ELR (cell line): Measurements from ENCODE around the gene PIEZO2.
"Not testable (repeated sequence)": the region's sequence is repeated elsewhere in the genome, so short reads cannot be mapped to it uniquely, and the experiment has no call there.

ENCODE experiments used
- DNase-seq: peaks from one replicate; pipeline ENCODE4 v3.0.0-alpha.2; 2015; ENCODE audit warnings: low read depth

Gene PIEZO2

DNA sequence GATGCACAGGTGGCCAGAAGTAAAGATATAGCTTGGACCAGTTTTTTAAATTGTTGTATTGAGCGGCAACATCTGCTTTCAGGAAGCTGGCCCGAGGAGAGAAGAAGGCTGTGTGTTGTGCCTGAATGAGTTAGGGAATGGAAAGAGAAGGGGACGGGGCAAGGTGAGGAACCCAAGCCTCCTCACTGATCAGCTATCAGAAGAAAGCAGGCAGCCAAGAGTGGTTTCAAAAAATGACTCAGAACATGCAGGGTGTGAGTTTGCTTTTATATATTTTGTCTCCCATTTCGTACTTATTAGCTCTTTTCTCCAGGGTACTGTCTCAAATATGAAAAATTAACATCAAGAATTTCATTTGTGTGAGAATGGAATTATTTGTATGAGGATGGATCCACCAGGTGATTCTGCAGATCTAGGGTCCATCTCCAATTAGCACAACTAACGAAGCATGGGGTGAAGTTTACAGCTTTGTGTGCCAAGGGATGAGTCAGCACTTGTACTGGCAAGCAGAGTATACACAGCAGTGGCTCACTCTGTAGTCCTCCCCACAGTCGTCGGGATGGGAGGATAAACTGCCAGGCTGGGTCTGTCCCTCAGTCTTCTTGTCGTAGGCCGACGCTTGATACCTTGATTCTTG lies 175.7 kb downstream of the PIEZO2 start:
- DNase-seq = peak; percentile 5

DNA sequence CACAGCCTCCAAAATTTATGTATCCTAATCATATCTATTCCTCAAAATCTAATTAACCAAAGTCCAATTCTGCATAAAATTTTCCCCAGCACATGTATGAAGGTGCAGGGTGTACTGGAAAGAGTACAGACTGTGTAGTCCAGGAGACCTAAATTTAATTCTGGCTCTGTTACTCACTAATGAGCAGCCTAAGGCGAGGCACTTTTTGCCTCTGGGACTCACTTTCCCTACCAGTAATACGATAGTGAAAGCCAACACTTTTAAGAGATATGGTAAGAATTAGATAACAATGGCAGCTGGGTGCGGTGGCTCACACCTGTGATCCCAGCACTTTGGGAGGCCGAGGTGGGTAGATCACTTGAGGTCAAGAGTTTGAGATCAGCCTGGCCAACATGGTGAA lies 177.7 kb downstream of the PIEZO2 start:
- DNase-seq = no peak

DNA sequence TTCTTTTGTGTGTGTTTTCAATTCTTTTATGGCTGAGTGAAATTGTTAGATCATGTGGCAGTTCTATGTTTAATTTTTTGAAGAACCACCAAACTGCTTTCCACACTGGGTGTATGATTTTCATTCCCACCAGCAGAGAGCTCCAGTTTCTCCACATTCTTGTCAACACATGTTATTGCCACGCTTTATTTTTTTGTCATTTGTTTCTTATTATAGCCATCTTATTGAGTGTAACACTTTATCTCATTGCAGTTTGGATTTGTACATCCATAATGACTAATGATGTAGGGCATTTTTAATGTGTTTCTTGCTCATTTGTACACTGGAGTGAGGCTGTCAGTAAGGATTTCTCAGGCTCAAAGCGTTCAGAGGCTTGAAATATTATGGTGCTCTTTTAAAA lies 184.2 kb downstream of the PIEZO2 start:
- no peak for DNase-seq

DNA sequence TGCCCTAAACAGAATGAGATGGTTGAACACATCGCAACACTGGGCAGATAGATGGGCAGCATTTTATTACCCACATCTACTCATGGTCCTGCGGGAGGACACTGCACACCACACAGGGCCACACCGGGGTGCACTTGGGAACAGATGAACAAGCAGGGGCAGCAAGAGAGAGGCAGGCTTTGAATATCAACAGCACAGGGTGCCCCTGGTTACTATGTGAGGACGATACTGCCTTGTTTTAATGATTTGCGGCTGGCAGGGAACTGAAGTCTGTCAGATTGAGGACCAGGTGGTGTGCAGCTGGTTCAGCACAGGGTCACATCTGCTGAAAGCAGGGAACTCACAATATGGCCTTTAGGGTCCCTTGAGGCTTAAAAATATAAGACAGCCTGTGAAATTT lies 195.7 kb downstream of the PIEZO2 start:
- no peak for DNase-seq

DNA sequence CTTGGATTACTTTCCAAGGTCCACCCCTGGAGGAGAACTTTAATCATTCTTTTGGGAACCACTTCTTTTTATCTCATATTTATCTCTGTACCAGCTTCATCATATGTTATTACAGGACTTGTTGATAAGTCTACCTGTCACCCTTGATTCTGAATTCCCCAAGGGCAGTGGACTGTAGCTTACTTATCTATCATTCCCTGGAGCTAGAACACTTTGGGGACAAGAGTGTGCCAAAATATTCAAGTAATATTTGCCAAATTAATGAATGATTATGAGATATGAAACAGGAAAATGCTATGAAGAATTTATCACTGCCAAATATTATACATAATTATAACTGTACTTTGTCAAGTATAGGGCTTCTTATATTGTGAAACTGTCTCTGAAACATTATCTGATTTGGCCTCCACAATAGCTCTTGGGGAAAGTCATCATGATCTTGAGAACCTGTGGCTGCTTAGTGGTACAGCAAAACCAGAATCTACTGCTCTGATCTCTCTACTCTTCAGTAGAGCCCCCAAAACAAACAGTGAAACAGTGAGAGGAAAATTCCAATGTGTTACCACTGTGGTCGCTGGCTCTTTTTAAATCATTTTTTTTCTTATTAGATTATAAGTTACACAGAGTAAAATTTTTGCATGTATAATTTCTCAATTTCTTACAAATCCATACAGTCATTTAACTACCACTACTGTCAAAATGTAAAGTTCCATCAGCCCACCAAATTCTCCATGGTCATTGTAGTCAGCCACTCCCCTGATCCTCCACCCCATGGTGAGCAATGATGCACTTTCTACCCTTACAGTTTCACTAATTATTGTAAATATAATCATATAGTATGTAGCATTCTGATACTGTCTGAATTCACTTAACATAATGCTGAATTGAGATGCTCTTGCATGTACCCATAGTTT lies 197.5 kb downstream of the PIEZO2 start:
- no peak for DNase-seq

DNA sequence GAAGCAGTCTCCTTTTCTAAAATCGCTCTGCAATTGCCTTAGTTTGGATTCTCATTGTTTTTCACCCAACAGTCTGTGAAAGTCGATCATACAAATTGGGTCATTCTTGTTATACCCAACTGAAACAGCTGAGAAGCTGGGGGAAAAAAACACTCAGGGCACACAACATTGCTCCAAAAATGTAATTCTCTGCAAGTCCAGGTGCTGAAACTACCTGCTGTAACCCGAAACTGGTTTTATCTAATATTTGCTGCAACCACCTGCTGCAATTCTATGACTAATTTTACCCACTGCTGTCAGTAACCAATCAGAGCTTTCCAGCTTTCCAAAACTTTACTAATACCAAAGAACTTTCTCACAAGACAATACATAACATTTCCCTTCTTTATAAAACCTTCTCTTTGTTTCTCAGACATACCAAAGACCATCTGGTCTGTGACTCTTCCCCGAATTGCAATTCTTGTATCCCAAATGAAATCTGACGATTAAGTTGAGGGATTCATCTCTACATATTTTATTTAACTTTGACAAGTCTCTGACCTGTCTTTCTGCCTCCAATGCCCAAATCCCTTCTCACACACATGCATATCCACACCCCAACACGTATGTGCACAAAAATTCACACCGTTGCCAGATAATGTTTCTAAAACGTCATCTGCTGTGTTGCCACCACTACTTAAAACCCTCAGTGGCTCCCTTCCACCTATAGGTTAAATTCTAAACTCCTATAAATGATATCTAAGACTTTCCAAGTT lies 198.3 kb downstream of the PIEZO2 start:
- DNase-seq = no peak

DNA sequence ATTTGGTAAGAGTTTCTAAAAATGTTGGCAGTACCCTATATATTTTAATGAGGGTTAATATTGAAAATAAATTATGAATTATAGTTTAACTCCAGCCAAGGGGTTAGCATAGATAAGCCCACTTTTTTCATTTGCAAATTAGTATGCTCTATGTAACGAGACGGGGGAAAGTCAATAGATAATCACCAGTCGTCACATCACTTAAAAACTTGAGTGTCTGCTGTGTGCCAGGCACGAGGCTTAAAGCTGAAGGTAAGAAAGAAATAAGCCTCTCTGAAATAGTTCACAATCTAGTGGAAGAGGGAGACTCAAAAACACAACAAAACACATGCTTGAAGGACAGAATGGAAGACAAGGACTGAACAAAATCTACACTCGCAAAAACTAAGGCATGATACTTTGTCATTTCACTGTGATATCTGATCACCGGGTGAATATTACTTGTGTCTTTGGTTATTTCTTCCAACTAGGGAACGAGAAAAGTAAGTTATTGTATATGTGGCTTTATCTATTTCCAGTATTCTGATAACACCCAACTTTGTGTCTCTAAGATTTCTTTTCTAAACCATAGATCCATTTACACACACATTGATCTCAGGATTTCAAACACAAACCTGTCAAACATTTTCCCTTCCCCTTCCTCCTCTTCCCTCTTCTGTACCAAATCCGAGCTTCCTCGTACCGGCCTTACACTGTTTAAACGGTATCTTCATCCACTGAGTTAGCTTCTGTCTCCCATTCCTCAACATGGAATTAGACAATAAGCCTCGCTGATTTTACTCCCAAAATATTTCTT lies 199.1 kb downstream of the PIEZO2 start:
- DNase-seq = no peak

DNA sequence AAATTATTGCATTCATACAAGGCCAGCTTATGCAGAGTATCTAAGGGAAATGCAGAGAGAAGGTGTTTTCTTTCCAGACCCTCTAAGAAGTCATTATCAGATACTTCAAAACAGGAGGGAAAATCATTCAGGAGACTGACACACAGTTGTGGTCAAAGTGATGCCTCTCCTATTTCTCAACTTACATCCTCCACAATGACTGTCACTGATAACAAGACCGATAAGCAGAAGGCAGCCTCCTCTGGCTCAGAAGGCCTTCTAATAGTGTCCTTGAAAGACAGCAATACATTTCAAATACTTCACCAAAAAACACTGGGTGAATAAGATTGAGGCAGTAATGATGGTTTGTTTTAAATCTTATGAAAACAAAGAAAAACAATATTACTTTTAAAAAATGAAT lies 199.7 kb downstream of the PIEZO2 start:
- no peak for DNase-seq

DNA sequence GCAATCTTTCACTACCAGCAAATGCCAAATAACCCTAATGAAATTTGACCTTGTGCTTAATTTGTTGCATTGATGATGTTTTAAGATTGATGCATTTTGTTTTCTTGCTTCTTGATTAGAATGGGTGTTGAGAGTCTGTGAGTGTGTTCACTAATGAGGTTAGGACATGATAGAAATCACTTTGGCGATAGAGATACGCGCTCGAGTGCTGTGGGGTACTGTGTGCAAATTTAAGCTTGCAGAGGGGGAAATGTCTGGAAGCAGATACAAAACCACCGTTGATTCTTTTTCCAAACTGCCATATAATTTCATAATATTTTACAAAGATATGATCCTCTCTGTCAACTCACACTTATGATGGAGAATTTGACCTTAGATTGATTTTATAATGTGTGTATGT lies 200.9 kb downstream of the PIEZO2 start:
- no peak for DNase-seq

DNA sequence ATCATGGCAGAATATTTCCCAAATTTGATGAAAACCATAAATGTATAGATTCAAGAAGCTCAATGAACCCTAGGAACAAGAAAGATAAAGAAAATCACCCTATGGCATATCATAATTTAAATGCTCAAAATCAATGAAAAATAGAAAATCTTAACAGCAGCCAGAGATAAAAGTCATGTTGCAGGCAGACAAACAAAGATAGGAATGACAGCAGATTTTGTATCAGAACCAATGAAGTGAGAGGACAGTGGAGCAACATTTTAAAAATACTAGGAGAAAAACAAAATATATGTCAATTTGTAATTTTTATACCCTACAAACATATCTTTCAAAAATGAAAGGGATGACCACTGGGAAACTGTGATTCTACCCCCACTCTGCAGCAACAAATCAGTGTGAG lies 203.3 kb downstream of the PIEZO2 start:
- no peak for DNase-seq

DNA sequence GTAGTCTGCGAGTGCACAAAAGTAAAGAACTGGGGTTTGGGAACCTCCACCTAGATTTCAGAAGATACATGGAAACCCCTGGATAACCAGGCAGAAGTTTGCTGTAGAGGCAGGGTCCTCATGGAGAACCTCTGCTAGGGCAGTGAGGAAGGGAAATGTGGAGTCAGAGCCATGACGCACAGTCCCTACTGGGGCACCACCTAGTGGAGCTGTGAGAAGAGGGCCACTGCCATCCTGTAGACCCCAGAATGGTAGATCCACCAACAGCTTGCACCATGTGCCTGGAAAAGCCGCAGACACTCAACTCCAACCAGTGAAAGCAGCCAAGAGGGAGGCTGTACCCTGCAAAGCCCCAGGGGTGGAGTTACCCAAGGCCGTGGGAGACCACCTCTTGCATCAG lies 206.4 kb downstream of the PIEZO2 start:
- no peak for DNase-seq

DNA sequence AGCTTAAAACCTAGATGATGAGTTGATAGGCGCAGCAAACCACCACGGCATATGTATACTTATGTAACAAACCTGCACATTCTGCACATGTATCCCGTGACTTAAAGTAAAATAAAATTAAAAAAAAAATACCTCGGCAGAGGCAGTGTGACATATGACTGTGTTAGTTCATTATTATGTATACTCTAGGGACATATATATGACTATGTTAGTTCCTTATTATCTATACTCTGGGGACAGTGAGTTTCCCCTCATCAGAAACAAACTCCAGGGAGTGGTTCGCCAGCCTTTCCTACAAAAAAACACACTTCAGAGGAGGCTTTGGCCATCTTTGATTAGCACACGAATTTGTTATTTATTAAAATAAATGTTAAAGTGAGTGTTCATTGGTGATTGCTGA lies 209.5 kb downstream of the PIEZO2 start:
- no peak for DNase-seq

DNA sequence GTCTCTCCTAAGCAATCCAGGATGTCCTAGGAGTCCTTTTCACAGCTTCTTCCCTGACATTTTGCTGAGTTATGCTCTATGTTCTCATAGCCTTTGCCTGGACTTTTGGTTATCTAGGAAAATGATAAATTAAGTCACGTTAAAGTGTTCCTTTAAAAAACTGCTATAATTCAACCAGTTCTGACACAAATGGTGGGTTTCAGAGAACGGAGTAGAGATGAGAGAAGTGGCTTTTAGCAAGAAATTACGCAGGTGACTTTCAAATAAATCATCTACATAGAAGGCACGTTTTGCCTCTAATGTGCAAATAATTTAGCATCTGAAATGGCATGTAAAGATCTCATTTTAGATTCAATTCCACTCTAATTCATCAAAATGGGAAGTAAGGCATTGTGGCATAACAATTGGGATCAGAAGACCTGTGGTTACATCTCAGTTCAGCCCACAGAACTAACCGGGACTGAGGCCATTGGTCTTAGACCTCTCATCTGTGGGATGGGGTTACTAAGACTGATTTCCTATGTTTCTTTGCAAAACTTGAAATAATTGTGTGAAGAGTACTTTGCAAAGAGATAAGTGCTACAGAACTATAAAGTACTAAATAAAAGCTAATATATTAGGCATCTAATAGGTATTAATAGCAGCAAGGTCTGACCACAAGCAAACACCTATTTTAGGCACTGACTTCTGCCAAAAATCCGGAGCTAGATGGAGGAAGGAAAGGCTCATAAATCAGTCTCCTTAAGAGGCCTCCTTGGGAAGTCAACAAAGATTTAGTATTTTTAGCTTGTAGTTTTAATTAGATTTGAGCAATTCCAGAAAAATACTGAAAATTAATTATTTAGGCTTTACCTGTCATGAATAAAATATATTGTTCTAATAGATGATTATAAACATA lies 211.4 kb downstream of the PIEZO2 start:
- no peak for DNase-seq

DNA sequence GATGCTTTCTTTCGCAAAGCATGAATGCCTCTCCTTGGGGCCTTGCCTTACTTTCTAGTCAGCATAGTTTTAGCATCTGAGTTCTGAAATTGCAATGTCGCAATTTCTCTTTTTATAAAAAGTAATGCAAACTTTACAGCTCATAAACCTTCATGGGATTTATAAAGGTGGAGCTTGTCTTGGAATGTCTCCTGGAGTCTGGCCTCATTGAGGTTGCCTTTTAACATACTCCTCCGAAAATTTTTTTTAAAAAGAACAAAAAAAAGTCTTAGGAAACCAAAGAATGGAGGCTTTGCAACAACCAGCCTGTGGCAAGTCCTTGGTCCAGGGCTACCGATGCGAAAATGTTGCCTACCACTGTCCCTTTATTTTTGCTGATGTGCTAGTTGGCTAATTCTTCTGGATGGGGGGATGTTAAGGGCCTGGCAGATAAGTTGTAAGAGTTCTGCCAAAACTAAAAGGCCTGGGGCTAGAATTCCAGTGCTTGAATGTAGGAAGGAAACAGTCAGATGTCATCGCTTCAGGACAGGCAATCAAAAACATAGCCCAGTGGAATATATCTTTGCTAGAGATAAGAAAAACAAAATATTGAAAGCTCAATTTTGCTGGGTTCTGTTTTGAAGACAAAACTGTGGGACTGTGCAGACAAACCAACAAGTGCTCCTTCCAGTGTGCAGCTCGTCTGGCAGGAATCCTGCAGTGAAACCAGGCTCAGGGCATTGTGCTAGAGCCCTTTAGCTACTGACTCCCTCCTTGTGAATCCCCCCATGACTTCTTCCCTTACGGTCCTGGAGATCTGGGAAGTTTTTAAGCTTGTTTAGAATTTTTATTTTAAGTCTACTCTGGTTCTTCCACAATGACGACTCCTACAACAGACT lies 213.0 kb downstream of the PIEZO2 start:
- DNase-seq = peak; percentile 10

DNA sequence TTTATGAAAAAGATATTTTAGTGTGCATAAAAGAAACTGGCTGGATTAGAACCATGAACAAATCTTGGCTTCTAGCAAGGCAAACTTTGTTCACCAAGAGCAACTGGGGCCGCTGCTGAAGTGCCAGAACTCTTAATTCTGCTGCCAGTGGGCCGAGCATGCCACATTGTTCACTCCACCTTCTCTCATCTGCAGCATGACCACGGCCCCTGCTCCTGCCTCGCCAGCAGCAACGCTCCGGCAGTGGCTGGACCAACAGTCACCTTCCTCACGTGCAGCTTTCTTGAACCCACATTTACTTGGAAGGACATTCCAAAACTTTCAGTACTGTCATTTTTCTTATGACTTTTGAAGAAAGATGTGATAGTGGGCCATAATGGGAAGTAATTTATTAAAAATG lies 213.8 kb downstream of the PIEZO2 start:
- DNase-seq = no peak

DNA sequence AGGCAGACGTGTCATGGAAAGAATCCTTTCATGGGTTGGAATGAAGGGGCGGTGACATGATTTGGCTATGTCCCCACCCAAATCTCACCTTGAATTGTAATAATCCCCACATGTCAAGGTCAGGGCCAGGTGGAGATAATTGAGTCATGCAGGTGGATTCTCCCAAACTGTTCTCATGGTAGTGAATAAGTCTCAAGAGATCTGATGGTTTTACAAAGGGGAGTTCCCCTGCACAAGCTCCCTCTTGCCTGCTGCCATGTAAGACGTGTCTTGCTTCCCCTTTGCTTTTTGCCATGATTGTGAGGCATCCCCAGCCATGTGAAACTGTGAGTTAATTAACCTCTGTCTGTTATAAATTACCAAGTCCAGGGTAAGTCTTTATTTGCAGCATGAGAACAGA lies 215.7 kb downstream of the PIEZO2 start:
- not testable (repeated sequence) for DNase-seq

DNA sequence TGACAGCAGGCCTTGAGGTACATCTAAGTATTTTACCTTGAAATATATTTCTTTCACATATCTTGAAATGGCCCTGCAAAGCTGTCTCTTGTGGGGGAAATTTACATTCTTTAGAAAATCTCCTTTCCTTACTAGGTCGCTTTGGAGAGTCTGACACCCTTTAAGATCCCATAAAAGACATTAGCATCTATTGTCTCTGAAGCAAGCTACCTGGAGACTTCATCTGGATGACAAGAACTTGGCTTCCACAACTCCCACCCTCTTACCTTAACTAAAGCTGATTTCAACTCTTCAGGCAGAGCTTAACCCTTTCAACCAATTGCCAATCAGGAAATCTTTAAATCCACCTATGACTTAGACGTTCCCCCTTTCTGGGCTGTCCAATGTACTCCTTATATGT lies 219.3 kb downstream of the PIEZO2 start:
- no peak for DNase-seq

DNA sequence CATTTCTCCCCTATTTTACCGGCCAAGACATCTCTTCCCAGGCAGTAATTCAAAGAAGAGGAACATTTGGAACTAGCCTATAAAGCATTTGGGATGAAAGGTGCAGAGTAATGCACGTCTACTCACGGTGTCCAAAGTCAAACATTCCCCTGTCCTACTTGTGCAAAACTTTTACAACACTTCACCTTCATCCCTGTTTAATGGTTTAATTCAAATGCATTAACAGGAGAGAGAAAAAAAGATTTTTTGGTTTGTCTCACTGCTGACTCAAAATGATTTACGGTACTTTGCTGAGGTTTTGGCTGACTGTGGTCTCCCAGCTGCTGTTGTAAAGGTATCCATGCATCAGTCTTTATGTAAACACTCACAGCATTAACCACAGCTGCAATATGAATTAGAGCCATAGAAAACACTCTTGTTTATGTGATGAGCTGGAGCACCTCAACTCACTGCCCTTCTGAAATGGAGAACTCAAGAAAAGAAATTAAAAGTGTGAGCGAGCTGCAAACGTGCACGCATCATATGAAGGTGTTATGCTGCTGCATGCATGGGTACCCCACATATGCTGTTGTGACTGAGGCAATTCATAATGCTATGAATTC lies 220.5 kb downstream of the PIEZO2 start:
- DNase-seq = peak; percentile 68

DNA sequence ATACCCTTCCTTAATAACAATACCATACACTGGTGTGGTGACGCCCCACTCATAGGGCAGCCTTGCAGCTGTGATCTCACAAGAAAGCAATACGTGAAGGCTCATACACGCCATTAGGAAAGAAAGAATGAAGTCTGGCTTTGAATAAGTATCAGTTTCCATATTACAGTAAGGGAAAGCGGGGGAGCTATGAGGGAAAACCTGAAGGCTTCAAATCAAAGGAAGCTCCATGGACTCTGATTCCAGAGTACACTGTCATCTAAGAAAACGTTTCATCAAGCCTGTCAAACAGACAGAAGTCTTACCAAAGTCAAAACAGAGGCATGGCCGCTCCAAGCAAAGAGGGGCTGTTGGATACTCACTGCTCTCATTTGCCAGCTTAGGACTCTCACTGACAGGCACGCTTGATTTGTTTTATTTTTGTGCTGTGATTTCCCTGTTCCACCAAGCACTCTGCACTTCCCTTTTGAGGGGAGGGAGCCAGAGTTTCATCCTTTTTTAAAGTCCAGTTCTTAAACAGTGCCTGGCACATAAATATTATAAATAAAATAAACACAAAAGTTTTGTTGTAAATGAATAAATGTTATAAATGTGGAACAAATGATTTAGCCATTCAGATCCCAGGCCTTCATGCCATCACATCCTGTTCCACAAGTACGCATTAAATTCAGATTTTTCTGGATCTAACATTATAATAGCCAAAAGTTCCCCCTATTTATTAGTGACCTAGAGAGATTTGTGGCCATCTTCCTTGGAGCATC lies 221.2 kb downstream of the PIEZO2 start:
- DNase-seq = no peak
